ENCODE results near the gene CNTNAP2.

- TF ChIP-seq YY1 (IDR thresholded peaks at IDR 0.05; ENCODE audit: insufficient read depth, insufficient read length) (no peak), ZNF274 (IDR thresholded peaks at IDR 0.05; ENCODE audit: low read depth, low read length) (no peak), SUZ12 (IDR thresholded peaks at IDR 0.05; ENCODE audit: extremely low read depth, insufficient read depth, insufficient read length) (no peak)
Observed at GRCh38 chr7:147304376-147304775, 1187.8 kb downstream of the CNTNAP2 start.
